ENCODE results near the gene INTS1.
A peak's percentile ranks its signal among the peaks of the same experiment; 100 is the strongest.

Gene INTS1

GRCh38 chr7:1503816-1504775 is at the start of gene INTS1:
Gene INTS1 (minus strand): TSS chr7:1504389. CDS start chr7:1503960, 429 bp downstream.
- peak; percentile 35 for DNase-seq

GRCh38 chr7:1553512-1554210 is 49.5 kb upstream of the INTS1 start:
- DNase-seq: no peak

GRCh38 chr7:1552200-1552599 is 48.0 kb upstream of the INTS1 start:
- no peak for DNase-seq

GRCh38 chr7:1550846-1551155 is 46.6 kb upstream of the INTS1 start:
- DNase-seq: no peak

- DNase-seq: no peak
These were observed 46.0 kb upstream of the INTS1 start for GRCh38 chr7:1550005-1550845.

GRCh38 chr7:1549357-1550004 is 45.3 kb upstream of the INTS1 start:
- DNase-seq: no peak

- DNase-seq: no peak
These were observed 44.8 kb upstream of the INTS1 start for GRCh38 chr7:1548944-1549343.

- DNase-seq: no peak
These were observed 44.2 kb upstream of the INTS1 start for GRCh38 chr7:1548438-1548831.

GRCh38 chr7:1547777-1548437 is 43.7 kb upstream of the INTS1 start:
- DNase-seq: no peak

- no peak for DNase-seq
These were observed 43.0 kb upstream of the INTS1 start for GRCh38 chr7:1546909-1547776.

- DNase-seq: no peak
These were observed 42.2 kb upstream of the INTS1 start for GRCh38 chr7:1546274-1546908.

- DNase-seq: no peak
These were observed 41.4 kb upstream of the INTS1 start for GRCh38 chr7:1545417-1546246.

GRCh38 chr7:1544896-1545416 is 40.8 kb upstream of the INTS1 start:
- DNase-seq: no peak

- DNase-seq: no peak
These were observed 40.1 kb upstream of the INTS1 start for GRCh38 chr7:1544178-1544895.

- no peak for DNase-seq
These were observed 39.6 kb upstream of the INTS1 start for GRCh38 chr7:1543826-1544177.

- no peak for DNase-seq
These were observed 38.9 kb upstream of the INTS1 start for GRCh38 chr7:1542841-1543747.

- no peak for DNase-seq
These were observed 38.1 kb upstream of the INTS1 start for GRCh38 chr7:1542329-1542728.
